OCI-LY1 (cell line): Measurements from ENCODE around the gene OTOL1.
"Not testable (repeated sequence)": the region's sequence is repeated elsewhere in the genome, so short reads cannot be mapped to it uniquely, and the experiment has no call there.

ENCODE experiments used
- H2AFZ ChIP-seq: fragments of 200-600 bp; sonication (generic), shearing (Covaris generic); 2 replicates; pipeline ENCODE4 v1.6.0; 2014; ENCODE audit warnings: antibody characterized with exemption, mild to moderate bottlenecking, low read length
- H3F3A ChIP-seq: fragments of 200-600 bp; sonication (generic), shearing (Covaris generic); 2 replicates; pipeline ENCODE4 v1.6.0; 2014; ENCODE audit warnings: mild to moderate bottlenecking, antibody characterized with exemption, low read length, moderate library complexity; ENCODE audit not compliant: insufficient read depth
- H3K27ac ChIP-seq: fragments of 200-600 bp; sonication (generic); 2 replicates; pipeline ENCODE4 v1.5.1; 2014; ENCODE audit warnings: low read length, mixed run types, mild to moderate bottlenecking, low read depth; ENCODE audit not compliant: poor library complexity, severe bottlenecking
- H3K27me3 ChIP-seq: fragments of 200-600 bp; sonication (generic); 2 replicates; pipeline ENCODE4 v1.6.0; 2014; ENCODE audit warnings: antibody characterized with exemption, mild to moderate bottlenecking, low read length, moderate library complexity; ENCODE audit not compliant: insufficient read depth
- H3K36me3 ChIP-seq: fragments of 200-600 bp; sonication (generic); 2 replicates; pipeline ENCODE4 v1.6.1; 2014; ENCODE audit warnings: mild to moderate bottlenecking, antibody characterized with exemption, low read length, moderate library complexity, mixed read lengths; ENCODE audit not compliant: insufficient read depth
- H3K4me1 ChIP-seq: fragments of 200-600 bp; sonication (generic); 2 replicates; pipeline ENCODE4 v1.5.1; 2014; ENCODE audit warnings: mild to moderate bottlenecking, low read length, moderate library complexity; ENCODE audit not compliant: insufficient read depth, severe bottlenecking
- H3K4me2 ChIP-seq: fragments of 200-600 bp; sonication (generic), shearing (Covaris generic); 2 replicates; pipeline ENCODE4 v1.6.1; 2014; ENCODE audit warnings: low read length
- H3K4me3 ChIP-seq: fragments of 200-600 bp; sonication (generic); 2 replicates; pipeline ENCODE4 v1.5.1; 2014; ENCODE audit warnings: low read length, low read depth, mild to moderate bottlenecking, mixed read lengths; ENCODE audit not compliant: poor library complexity, severe bottlenecking
- H3K79me2 ChIP-seq: fragments of 200-600 bp; shearing (Covaris generic); 2 replicates; pipeline ENCODE4 v1.6.1; 2016; ENCODE audit warnings: mixed run types, low read length, mixed read lengths; ENCODE audit not compliant: insufficient read depth
- H3K9ac ChIP-seq: fragments of 200-600 bp; sonication (generic), shearing (Covaris generic); 2 replicates; pipeline ENCODE4 v1.6.1; 2014; ENCODE audit warnings: mild to moderate bottlenecking, low read length, mixed read lengths
- H3K9me2 ChIP-seq: fragments of 200-600 bp; sonication (generic), shearing (Covaris generic); 2 replicates; pipeline ENCODE4 v1.6.1; 2014; ENCODE audit warnings: low read depth, mild to moderate bottlenecking, low read length, mixed read lengths
- H3K9me3 ChIP-seq: fragments of 200-600 bp; shearing (Covaris generic); 2 replicates; pipeline ENCODE4 v1.6.1; 2014; ENCODE audit warnings: low read length, mixed read lengths
- H4K20me1 ChIP-seq: fragments of 200-600 bp; sonication (generic), shearing (Covaris generic); 2 replicates; pipeline ENCODE4 v1.6.0; 2016; ENCODE audit warnings: mild to moderate bottlenecking, low read length; ENCODE audit not compliant: insufficient read depth
- EZH2 ChIP-seq: fragments of 200-600 bp; sonication (generic), shearing (Covaris generic); IDR thresholded peaks from 2 replicates; pipeline ENCODE4 v1.8.0; 2017; ENCODE audit warnings: borderline replicate concordance, mixed run types, mild to moderate bottlenecking, antibody characterized with exemption, low read length, moderate library complexity, mixed read lengths
- TF ChIP-seq, protein P1 (sequence below): fragments of 200-600 bp; sonication (generic), shearing (Covaris generic); IDR thresholded peaks from 2 replicates; pipeline ENCODE4 v1.5.1; 2017; ENCODE audit warnings: mild to moderate bottlenecking, antibody characterized with exemption, low read length, moderate library complexity, mixed read lengths

The OTOL1 gene

DNA sequence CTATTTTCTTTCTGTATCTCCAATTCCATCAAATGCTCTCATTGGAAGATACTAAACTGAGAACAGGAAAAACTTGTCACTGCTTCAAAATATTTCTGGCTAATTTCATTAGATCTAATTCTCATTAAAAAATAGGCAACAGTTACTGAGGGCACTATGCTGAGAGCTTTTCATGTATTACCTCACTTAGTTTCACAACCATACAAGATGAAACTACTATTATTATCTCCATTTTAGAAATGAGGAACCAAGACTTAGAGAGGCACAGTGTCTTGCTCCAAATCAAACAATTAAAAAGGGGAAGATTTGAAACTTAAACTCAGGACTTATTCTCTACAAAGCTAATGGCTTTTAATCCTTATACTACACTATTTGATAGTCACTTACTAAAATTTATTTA, 7.2 kb upstream of the OTOL1 start:
- Histone ChIP-seq H4K20me1 (no peaks in the 10 kb centered on the region), H3K27ac (no peak overlapping the region), H3K9me3 (no peaks in the 10 kb centered on the region), H3K9me2 (no peaks in the 10 kb centered on the region), H3K4me2 (no peak overlapping the region), H3K79me2 (no peaks in the 10 kb centered on the region), H3K27me3 (no peaks in the 10 kb centered on the region), H3K4me1 (no peaks in the 10 kb centered on the region), H3K9ac (no peak overlapping the region), H3F3A (no peaks in the 10 kb centered on the region), H3K36me3 (no peaks in the 10 kb centered on the region), H3K4me3 (no peak overlapping the region), H2AFZ (no peak overlapping the region)
- TF ChIP-seq, protein P1, sequence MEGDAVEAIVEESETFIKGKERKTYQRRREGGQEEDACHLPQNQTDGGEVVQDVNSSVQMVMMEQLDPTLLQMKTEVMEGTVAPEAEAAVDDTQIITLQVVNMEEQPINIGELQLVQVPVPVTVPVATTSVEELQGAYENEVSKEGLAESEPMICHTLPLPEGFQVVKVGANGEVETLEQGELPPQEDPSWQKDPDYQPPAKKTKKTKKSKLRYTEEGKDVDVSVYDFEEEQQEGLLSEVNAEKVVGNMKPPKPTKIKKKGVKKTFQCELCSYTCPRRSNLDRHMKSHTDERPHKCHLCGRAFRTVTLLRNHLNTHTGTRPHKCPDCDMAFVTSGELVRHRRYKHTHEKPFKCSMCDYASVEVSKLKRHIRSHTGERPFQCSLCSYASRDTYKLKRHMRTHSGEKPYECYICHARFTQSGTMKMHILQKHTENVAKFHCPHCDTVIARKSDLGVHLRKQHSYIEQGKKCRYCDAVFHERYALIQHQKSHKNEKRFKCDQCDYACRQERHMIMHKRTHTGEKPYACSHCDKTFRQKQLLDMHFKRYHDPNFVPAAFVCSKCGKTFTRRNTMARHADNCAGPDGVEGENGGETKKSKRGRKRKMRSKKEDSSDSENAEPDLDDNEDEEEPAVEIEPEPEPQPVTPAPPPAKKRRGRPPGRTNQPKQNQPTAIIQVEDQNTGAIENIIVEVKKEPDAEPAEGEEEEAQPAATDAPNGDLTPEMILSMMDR: no peak
- TF ChIP-seq EZH2: no peak

DNA sequence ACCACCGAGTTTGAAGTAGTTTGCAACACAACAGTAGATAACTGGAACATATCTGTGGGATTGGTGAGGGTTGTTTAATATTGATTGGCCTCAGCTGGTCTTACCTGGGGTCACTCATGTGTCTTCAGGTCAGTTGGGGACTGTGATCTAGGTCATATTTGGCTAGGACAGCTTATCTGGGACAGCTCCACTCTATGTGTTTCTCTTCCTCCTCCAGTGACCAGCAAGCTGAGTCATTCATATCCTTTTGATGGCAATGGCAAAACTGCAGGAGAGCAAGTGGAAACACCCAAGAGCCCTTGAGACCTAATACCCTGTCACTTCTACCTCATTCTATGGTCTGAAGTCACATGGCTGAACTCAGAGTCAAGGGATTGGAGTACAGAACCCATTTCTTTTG, 5.8 kb upstream of the OTOL1 start:
- not testable (repeated sequence) for H3K4me1 ChIP-seq, H3K36me3 ChIP-seq, H3K9me2 ChIP-seq, H3K27me3 ChIP-seq, H3K4me2 ChIP-seq, H3K4me3 ChIP-seq, H3K79me2 ChIP-seq, H3K9me3 ChIP-seq, H3K27ac ChIP-seq, H4K20me1 ChIP-seq, H2AFZ ChIP-seq, H3F3A ChIP-seq, H3K9ac ChIP-seq

DNA sequence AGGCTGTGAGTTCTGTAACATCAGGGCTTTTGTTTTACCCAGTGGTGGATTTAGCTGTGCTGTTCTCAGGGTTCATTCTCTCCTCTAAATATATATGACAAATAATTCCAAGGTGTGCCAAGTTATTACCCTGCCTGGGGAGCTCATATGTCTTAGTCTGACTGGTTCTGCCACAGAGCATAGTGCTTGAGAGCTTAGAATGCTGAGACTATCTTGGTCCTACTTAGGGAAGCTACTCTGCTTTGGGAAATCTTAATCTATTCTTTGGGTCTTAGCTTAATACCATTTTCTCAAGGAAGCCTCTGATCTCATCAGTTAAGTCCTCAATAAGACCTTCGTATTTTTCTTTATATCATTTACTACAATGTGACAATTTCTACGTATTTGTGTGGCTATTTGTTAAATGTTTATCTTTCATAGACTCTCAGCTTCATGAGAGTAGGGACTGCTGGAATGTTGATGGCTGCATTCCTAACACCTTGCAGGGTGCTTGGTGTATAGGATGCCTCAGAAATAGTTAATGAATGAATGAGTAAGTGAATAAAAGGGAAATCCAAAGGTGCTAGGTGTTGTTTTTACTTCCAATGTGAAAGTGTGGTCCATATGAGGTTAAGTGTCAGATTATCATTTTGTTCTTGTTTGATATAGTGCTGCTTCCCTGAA, 1.8 kb downstream of the OTOL1 start:
- Histone ChIP-seq H3K79me2 (no peaks in the 10 kb centered on the region), H3F3A (no peaks in the 10 kb centered on the region)

More for the DNA sequence above, 1.8 kb downstream of the OTOL1 start:
- Histone ChIP-seq H3K9me3 (0 out of 2 replicates have a peak, but pooled peaks cover 3% of the 10 kb centered on the region), H3K9ac (no peak overlapping the region), H3K36me3 (no peaks in the 10 kb centered on the region), H3K27ac (no peak overlapping the region), H3K4me1 (no peaks in the 10 kb centered on the region), H3K4me2 (no peak overlapping the region), H3K9me2 (0 out of 2 replicates have a peak, but pooled peaks cover 4% of the 10 kb centered on the region), H4K20me1 (no peaks in the 10 kb centered on the region), H3K4me3 (no peak overlapping the region), H2AFZ (no peak overlapping the region), H3K27me3 (no peaks in the 10 kb centered on the region)
- TF ChIP-seq, protein P1: no peak
- TF ChIP-seq EZH2: no peak
